Smooth muscle cell (in vitro differentiated cells): ENCODE measurements around the gene IL6R. TPM values are rescaled to one million over a fixed set of nuclear protein-coding genes. Genes with fewer than 3 reads are reported as not detected.

Source experiments
- DNase-seq: peaks from one replicate; lab custom pipeline; 2025; ENCODE audit not compliant: unreplicated experiment; lab: John Stamatoyannopoulos, UW
- H2AFZ ChIP-seq: fragments of 200-600 bp; sonication (generic); 2 replicates; pipeline ENCODE4 v1.6.0; 2016; ENCODE audit warnings: antibody characterized with exemption, low read depth, mild to moderate bottlenecking
- H3F3A ChIP-seq: fragments of 200-600 bp; sonication (generic); 2 replicates; pipeline ENCODE4 v1.6.0; 2017; ENCODE audit warnings: antibody characterized with exemption, low read depth
- H3K27ac ChIP-seq: fragments of 200-600 bp; sonication (generic); 2 replicates; pipeline ENCODE4 v1.5.1; 2016; ENCODE audit warnings: low read depth, mild to moderate bottlenecking
- H3K27me3 ChIP-seq: fragments of 200-600 bp; sonication (generic); 2 replicates; pipeline ENCODE4 v1.6.1; 2016; ENCODE audit warnings: low read depth, mild to moderate bottlenecking
- H3K36me3 ChIP-seq: fragments of 200-600 bp; sonication (generic); 2 replicates; pipeline ENCODE4 v1.5.1; 2016; ENCODE audit warnings: low read depth
- H3K4me1 ChIP-seq: fragments of 200-600 bp; sonication (generic); 2 replicates; pipeline ENCODE4 v1.5.1; 2016; ENCODE audit warnings: low read depth
- H3K4me2 ChIP-seq: fragments of 200-600 bp; sonication (generic); 2 replicates; pipeline ENCODE4 v1.6.0; 2016; ENCODE audit warnings: mild to moderate bottlenecking
- H3K4me3 ChIP-seq: fragments of 200-600 bp; sonication (generic); 2 replicates; pipeline ENCODE4 v1.5.1; 2016; ENCODE audit warnings: mild to moderate bottlenecking
- H3K79me2 ChIP-seq: fragments of 200-600 bp; sonication (generic); 2 replicates; pipeline ENCODE4 v1.6.0; 2016; ENCODE audit warnings: low read depth, mild to moderate bottlenecking
- H3K9ac ChIP-seq: fragments of 200-600 bp; sonication (generic); 2 replicates; pipeline ENCODE4 v1.6.0; 2016; ENCODE audit warnings: low read depth
- H3K9me3 ChIP-seq: fragments of 200-600 bp; sonication (generic); replicated peaks from 2 replicates; pipeline ENCODE4 v1.5.1; 2016; ENCODE audit warnings: low read depth
- H4K20me1 ChIP-seq: fragments of 200-600 bp; sonication (generic); 2 replicates; pipeline ENCODE4 v1.6.0; 2016; ENCODE audit warnings: low read depth
- WGBS: methylation state at CpG from one replicate; pipeline ENCODE4 v1.1.7; 2016; ENCODE audit warnings: low lambda C conversion rate; 5-methylcytosine and 5-hydroxymethylcytosine counted together
- polyA plus RNA-seq: library from polyadenylated mRNA; unstranded; fragments of >200 nt; fragmentation: Nextera tagmentation; extraction: Ambion mirVana; gene quantifications from 2 replicates; pipeline ENCODE4 v1.2.1, GENCODE V29; 2016
- total RNA-seq: library from RNA; depleted of rRNA; stranded (reverse); fragments of >200 nt; gene quantifications from 2 replicates; pipeline ENCODE4 v1.2.3, GENCODE V29; 2014
- TF ChIP-seq, protein P1 (sequence below): fragments of 200-600 bp; sonication (generic); IDR thresholded peaks from 2 replicates; pipeline ENCODE4 v1.5.1; 2017; ENCODE audit warnings: borderline replicate concordance, mild to moderate bottlenecking, antibody characterized with exemption; ENCODE audit not compliant: insufficient read depth, poor library complexity, severe bottlenecking

IL6R gene
- total and polyA plus RNA-seq, 2 experiments from 2014 or later = 1.8 to 1.9 TPM

DNA sequence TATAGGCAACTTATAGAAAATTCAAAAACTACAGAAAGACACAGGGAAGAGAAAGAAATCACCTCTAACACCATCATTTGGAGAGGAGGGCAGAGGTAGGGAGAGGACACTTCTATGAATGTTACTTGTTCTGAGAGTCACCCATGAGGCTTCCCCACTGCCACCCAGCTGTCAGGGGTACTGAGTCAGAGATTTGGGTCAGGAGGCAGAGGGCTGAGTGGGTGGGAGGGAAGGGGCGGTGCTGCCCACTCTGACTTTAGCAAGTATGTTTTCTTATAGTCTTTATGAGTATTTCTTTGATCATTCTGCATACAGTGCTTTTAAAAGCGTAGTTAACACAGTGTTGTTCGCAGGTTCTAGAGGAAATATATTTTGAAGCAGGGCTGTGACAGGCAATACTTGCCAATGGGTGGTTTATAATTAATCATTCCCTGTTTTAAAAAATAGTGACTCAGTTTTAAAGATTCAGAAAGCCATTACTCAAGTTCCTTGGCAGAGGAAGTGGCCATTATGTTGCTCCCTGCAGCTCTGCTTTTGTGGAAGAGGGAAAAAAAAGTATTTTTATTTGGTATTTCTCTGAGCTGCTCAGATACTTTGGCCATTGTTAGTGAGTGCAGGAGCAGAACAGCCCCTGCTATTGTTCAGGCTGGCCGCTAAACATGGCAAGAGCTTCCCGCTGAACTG is 18.3 kb downstream of the IL6R start:
- Histone ChIP-seq H3K4me2 (no peak overlapping the region), H2AFZ (no peak overlapping the region), H3K9me3 (no peaks in the 10 kb centered on the region), H3K4me1 (peaks cover 7% of the 10 kb centered on the region), H3K36me3 (no peaks in the 10 kb centered on the region), H3F3A (no peaks in the 10 kb centered on the region), H4K20me1 (no peaks in the 10 kb centered on the region), H3K4me3 (no peak overlapping the region), H3K27ac (no peak overlapping the region), H3K79me2 (no peaks in the 10 kb centered on the region), H3K9ac (no peak overlapping the region), H3K27me3 (no peaks in the 10 kb centered on the region)
- TF ChIP-seq, protein P1, sequence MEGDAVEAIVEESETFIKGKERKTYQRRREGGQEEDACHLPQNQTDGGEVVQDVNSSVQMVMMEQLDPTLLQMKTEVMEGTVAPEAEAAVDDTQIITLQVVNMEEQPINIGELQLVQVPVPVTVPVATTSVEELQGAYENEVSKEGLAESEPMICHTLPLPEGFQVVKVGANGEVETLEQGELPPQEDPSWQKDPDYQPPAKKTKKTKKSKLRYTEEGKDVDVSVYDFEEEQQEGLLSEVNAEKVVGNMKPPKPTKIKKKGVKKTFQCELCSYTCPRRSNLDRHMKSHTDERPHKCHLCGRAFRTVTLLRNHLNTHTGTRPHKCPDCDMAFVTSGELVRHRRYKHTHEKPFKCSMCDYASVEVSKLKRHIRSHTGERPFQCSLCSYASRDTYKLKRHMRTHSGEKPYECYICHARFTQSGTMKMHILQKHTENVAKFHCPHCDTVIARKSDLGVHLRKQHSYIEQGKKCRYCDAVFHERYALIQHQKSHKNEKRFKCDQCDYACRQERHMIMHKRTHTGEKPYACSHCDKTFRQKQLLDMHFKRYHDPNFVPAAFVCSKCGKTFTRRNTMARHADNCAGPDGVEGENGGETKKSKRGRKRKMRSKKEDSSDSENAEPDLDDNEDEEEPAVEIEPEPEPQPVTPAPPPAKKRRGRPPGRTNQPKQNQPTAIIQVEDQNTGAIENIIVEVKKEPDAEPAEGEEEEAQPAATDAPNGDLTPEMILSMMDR = no peak
- WGBS = 68% methylated on average over 5 of the region's 5 CpGs
- DNase-seq = no peak

GRCh38 chr1:154423988-154424326 is 18.8 kb downstream of the IL6R start:
- no peak for DNase-seq
- H3K4me2 ChIP-seq = no peak overlapping the region
- no peaks in the 10 kb centered on the region for H3K9me3 ChIP-seq
- H3K4me1 ChIP-seq = peaks cover 7% of the 10 kb centered on the region
- TF ChIP-seq, protein P1 = no peak
- H3K9ac ChIP-seq = no peak overlapping the region
- no peaks in the 10 kb centered on the region for H3K79me2 ChIP-seq
- H2AFZ ChIP-seq = no peak overlapping the region
- no peaks in the 10 kb centered on the region for H3F3A ChIP-seq
- H3K36me3 ChIP-seq = no peaks in the 10 kb centered on the region
- H3K27me3 ChIP-seq = no peaks in the 10 kb centered on the region
- 89% methylated on average over 7 of the region's 7 CpGs for WGBS
- no peaks in the 10 kb centered on the region for H4K20me1 ChIP-seq
- no peak overlapping the region for H3K4me3 ChIP-seq
- H3K27ac ChIP-seq = no peak overlapping the region

GRCh38 chr1:154425172-154425571 is 20.0 kb downstream of the IL6R start:
- no peak overlapping the region for H3K27ac ChIP-seq
- DNase-seq = no peak
- H3K4me3 ChIP-seq = no peak overlapping the region
- H3F3A ChIP-seq = no peaks in the 10 kb centered on the region
- TF ChIP-seq, protein P1 = no peak
- H3K9me3 ChIP-seq = no peaks in the 10 kb centered on the region
- no peaks in the 10 kb centered on the region for H3K36me3 ChIP-seq
- H3K79me2 ChIP-seq = no peaks in the 10 kb centered on the region
- H4K20me1 ChIP-seq = no peaks in the 10 kb centered on the region
- no peak overlapping the region for H3K9ac ChIP-seq
- no peak overlapping the region for H2AFZ ChIP-seq
- H3K4me2 ChIP-seq = no peak overlapping the region
- 83% methylated on average over 6 of the region's 6 CpGs for WGBS
- no peaks in the 10 kb centered on the region for H3K27me3 ChIP-seq
- H3K4me1 ChIP-seq = peaks cover 3% of the 10 kb centered on the region
